Measurements from ENCODE around the gene NHEJ1.
"Not testable (repeated sequence)": the region's sequence is repeated elsewhere in the genome, so short reads cannot be mapped to it uniquely, and the experiment has no call there.

Gene NHEJ1

DNA sequence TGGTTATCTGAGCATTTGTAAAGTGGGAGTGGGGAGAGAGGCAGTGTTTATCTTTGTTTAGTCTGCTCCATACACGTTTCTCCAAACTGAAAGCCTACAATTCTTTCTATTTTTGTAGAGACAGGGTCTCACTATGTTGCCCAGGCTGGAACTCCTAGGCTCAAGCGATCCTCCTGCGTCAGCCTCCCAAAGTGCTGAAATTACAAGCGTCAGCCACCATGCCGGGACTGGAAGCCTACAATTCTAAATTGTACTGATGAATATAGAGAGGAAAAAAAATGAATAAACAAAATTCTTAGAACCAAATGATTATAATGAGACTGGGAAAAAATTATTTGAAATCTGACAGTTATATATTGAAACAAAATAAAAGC is 44.5 kb upstream of the NHEJ1 start:
- H3K9ac ChIP-seq (ENCODE audit: insufficient read length): no peak overlapping the region
- no peak for DNase-seq (ENCODE audit: low read depth, low spot score)
- peaks cover 21% of the 10 kb centered on the region for H3K36me3 ChIP-seq (ENCODE audit: insufficient read depth, low read length)
- no peaks in the 10 kb centered on the region for H3K9me3 ChIP-seq (ENCODE audit: low read depth, low read length)
- H3K27ac ChIP-seq: no peak overlapping the region
- no peak overlapping the region for H3K4me3 ChIP-seq
- TF ChIP-seq FOXP2 (optimal IDR thresholded peaks at IDR 0.05; ENCODE audit: control extremely low read depth, extremely low read length, insufficient read depth): no peak
- TF ChIP-seq POLR2AphosphoS5 (IDR thresholded peaks at IDR 0.05; ENCODE audit: borderline replicate concordance, low read depth, low read length): no peak
- no peak for TF ChIP-seq EZH2 (IDR thresholded peaks at IDR 0.05)

DNA sequence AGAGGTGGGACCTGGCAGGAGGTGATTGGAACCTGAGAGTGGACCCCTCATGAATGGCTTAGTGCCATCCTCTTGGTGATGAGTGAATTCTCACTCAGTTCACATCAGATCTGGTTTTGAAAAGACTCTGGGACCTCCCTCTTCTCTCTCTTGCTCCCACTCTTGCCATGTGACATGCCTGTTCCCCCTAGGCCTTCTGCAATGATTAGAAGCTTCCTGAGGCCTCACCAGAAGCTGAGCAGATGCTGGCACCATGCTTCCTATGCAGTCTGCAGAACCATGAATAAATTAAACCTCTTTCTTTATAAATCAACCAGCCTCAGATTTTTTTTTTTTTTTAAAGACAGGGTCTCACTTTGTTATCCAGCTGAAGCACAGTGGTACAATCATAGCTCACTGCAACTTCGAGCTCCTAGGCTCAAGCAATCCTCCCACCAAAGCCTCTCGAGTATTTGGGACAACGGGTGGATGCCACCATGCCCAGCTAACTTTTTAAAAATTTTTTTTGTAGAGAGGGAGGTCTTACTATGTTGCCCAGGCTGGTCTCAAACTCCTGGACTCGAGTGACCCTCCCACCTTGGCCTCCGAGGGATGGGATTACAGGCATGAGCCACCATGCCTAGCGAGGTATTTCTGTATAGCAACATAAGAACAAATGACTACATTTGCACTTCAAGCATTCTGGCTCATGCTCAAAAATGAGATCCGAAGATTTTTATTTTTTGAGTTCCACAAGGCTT is 44.0 kb upstream of the NHEJ1 start:
- no peak for TF ChIP-seq FOXP2 (optimal IDR thresholded peaks at IDR 0.05; ENCODE audit: control extremely low read depth, extremely low read length, insufficient read depth)
- peaks cover 15% of the 10 kb centered on the region for H3K36me3 ChIP-seq (ENCODE audit: insufficient read depth, low read length)

DNA sequence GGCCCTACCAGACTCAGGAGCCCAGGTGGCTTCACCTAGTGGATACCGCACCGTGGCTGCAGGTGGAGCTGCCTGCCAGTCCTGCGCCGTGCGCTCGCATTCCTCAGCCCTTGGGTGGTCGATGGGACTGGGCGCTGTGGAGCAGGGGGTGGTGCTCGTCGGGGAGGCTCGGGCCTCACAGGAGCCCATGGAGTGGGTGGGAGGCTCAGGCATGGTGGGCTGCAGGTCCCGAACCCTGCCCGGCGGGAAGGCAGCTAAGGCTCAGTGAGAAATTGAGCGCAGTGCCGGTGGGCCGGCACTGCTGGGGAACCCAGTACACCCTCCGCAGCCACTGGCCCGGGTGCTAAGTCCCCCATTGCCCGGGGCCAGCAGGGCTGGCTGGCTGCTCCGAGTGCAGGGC is 40.7 kb upstream of the NHEJ1 start:
- not testable (repeated sequence) for DNase-seq (ENCODE audit: low read depth, low spot score); H3K4me3 ChIP-seq; H3K9ac ChIP-seq (ENCODE audit: insufficient read length); H3K9me3 ChIP-seq (ENCODE audit: low read depth, low read length); H3K27ac ChIP-seq; H3K36me3 ChIP-seq (ENCODE audit: insufficient read depth, low read length)

More for the DNA sequence above, 44.0 kb upstream of the NHEJ1 start:
- no peak for DNase-seq (ENCODE audit: low read depth, low spot score)
- Histone ChIP-seq H3K9ac (ENCODE audit: insufficient read length) (no peak overlapping the region), H3K9me3 (ENCODE audit: low read depth, low read length) (no peaks in the 10 kb centered on the region), H3K27ac (no peak overlapping the region), H3K4me3 (no peak overlapping the region)

DNA sequence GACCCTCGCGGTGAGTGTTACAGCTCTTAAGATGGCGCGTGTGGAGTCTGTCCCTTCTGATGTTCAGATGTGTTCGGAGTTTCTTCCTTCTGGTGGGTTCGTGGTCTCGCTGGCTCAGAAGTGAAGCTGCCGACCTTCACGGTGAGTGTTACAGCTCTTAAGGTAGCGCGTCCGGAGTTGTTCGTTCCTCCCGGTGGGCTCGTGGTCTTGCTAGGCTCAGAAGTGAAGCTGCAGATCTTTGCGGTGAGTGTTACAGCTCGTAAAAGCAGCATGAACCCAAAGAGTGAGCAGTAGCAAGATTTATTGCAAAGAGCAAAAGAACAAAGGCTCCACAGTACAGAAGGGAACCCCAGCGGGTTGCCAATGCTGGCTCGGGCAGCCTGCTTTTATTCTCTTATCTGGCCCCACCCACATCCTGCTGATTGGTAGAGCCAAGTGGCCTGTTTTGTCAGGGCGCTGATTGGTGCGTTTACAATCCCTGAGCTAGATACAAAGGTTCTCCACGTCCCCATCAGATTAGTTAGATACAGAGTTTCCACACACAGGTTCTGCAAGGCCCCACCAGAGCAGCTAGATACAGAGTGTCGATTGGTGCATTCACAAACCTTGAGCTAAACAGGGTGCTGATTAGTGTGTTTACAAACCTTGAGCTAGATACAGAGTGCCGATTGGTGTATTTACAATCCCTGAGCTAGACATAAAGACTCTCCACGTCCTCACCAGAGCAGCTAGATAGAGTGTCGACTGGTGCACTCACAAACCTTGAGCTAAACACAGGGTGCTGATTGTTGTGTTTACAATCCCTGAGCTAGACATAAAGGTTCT is 40.1 kb upstream of the NHEJ1 start:
- H3K27ac ChIP-seq: peak overlapping the region; percentile 70; the same call in 1 of the 2 replicates
- not testable (repeated sequence) for H3K9me3 ChIP-seq (ENCODE audit: low read depth, low read length); DNase-seq (ENCODE audit: low read depth, low spot score); H3K36me3 ChIP-seq (ENCODE audit: insufficient read depth, low read length); H3K9ac ChIP-seq (ENCODE audit: insufficient read length); H3K4me3 ChIP-seq
- peak; percentile 74 for TF ChIP-seq POLR2AphosphoS5 (IDR thresholded peaks at IDR 0.05; ENCODE audit: borderline replicate concordance, low read depth, low read length)

DNA sequence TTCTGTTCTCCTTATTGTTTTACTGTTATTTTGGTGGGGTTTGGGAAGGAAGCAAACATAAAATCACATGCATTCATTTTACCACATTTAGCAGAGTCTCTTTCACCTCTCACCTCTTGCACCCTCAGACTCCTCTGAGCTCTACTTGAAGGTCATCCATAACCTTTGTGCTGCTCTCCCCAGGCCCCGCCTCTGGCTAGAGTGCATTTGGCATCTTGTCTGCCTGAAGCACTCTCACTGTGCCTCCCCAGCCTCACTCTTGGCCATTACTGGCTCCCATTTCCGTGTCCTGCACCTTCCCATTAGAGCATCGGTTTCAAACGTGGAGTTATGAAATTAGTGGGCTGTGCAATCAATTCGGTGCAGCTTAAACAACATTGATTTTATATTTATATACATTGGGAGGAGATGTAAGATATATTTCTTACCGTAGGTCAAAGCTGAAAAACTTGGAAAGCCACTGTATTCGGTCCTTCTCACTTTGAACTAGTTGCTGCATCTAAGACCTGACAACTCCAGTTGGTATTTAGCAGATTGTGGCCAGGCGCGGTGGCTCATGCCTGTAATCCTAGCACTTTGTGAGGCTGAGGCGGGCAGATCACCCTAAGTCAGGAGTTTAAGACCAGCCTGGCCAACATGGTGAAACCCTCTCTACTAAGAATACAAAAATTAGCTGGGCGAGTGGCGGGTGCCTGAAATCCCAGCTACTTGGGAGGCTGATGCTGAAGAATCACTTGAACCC is 39.0 kb upstream of the NHEJ1 start:
- no peak overlapping the region for H3K27ac ChIP-seq
- no peak for DNase-seq (ENCODE audit: low read depth, low spot score)
- TF ChIP-seq POLR2AphosphoS5 (IDR thresholded peaks at IDR 0.05; ENCODE audit: borderline replicate concordance, low read depth, low read length): no peak
- H3K9ac ChIP-seq (ENCODE audit: insufficient read length): no peak overlapping the region
- no peak overlapping the region for H3K4me3 ChIP-seq
- no peaks in the 10 kb centered on the region for H3K9me3 ChIP-seq (ENCODE audit: low read depth, low read length)
- H3K36me3 ChIP-seq (ENCODE audit: insufficient read depth, low read length): no peaks in the 10 kb centered on the region

DNA sequence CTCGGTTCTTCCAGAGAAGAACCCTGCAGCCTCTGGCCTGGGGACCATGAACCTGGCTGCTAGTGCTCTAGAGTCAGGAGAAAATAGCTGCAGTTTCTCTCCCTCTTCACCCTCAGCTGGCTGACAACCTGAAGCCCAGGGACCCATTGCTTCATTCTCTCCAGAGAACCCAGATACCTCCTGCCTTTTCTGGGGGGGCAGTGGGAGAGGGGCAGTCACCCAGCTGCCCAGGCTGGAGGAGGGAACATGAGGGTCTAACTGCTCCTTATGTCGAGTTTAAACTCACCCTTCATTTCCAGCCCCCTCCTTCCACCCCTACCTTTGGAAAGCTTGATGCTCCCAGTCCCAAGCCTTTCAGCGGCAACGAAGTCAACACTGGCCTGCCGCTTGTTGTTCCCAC is 38.4 kb upstream of the NHEJ1 start:
- no peak for TF ChIP-seq EZH2 (IDR thresholded peaks at IDR 0.05)
- TF ChIP-seq POLR2AphosphoS5 (IDR thresholded peaks at IDR 0.05; ENCODE audit: borderline replicate concordance, low read depth, low read length): no peak
- TF ChIP-seq FOXP2 (optimal IDR thresholded peaks at IDR 0.05; ENCODE audit: control extremely low read depth, extremely low read length, insufficient read depth): no peak
- H3K4me3 ChIP-seq: no peak overlapping the region
- no peak for DNase-seq (ENCODE audit: low read depth, low spot score)
- H3K36me3 ChIP-seq (ENCODE audit: insufficient read depth, low read length): no peaks in the 10 kb centered on the region
- no peak overlapping the region for H3K27ac ChIP-seq
- H3K9me3 ChIP-seq (ENCODE audit: low read depth, low read length): no peaks in the 10 kb centered on the region
- H3K9ac ChIP-seq (ENCODE audit: insufficient read length): no peak overlapping the region

- Histone ChIP-seq H3K27ac (no peak overlapping the region), H3K4me3 (no peak overlapping the region), H3K36me3 (ENCODE audit: insufficient read depth, low read length) (no peaks in the 10 kb centered on the region), H3K9ac (ENCODE audit: insufficient read length) (no peak overlapping the region), H3K9me3 (ENCODE audit: low read depth, low read length) (no peaks in the 10 kb centered on the region)
- no peak for TF ChIP-seq POLR2AphosphoS5 (IDR thresholded peaks at IDR 0.05; ENCODE audit: borderline replicate concordance, low read depth, low read length)
- no peak for TF ChIP-seq FOXP2 (optimal IDR thresholded peaks at IDR 0.05; ENCODE audit: control extremely low read depth, extremely low read length, insufficient read depth)
- TF ChIP-seq EZH2 (IDR thresholded peaks at IDR 0.05): no peak
- DNase-seq (ENCODE audit: low read depth, low spot score): no peak
Measured at GRCh38 chr2:219197388-219197787, 36.8 kb upstream of the NHEJ1 start.

- no peak overlapping the region for H3K9ac ChIP-seq (ENCODE audit: insufficient read length)
- H3K27ac ChIP-seq: no peak overlapping the region
- no peaks in the 10 kb centered on the region for H3K9me3 ChIP-seq (ENCODE audit: low read depth, low read length)
- no peak overlapping the region for H3K4me3 ChIP-seq
- no peak for TF ChIP-seq EZH2 (IDR thresholded peaks at IDR 0.05)
- no peak for TF ChIP-seq POLR2AphosphoS5 (IDR thresholded peaks at IDR 0.05; ENCODE audit: borderline replicate concordance, low read depth, low read length)
- TF ChIP-seq FOXP2 (optimal IDR thresholded peaks at IDR 0.05; ENCODE audit: control extremely low read depth, extremely low read length, insufficient read depth): no peak
- DNase-seq (ENCODE audit: low read depth, low spot score): no peak
- H3K36me3 ChIP-seq (ENCODE audit: insufficient read depth, low read length): peaks cover 18% of the 10 kb centered on the region; the same call in 1 of the 2 replicates
Measured at GRCh38 chr2:219186754-219187456, 26.3 kb upstream of the NHEJ1 start.

Measured in SK-N-MC (cell line).